ENCODE data around the gene UBE2F. TPM values are rescaled to one million over a fixed set of nuclear protein-coding genes. Genes with fewer than 3 reads are reported as not detected.

UBE2F gene
- total and polyA plus RNA-seq, 2 of the 4 experiments (the other 2 are of a cell fraction): 44.6 to 59.8 TPM

GRCh38 chr2:237942513-237942899 is 24.3 kb upstream of the UBE2F start:
- TF ChIP-seq MXI1 (IDR thresholded peaks at IDR 0.05; ENCODE audit: borderline replicate concordance, low read depth, low read length) (no peak), CHD1 (IDR thresholded peaks at IDR 0.05; ENCODE audit: low read depth, low read length) (no peak), RFX5 (IDR thresholded peaks at IDR 0.05; ENCODE audit: low read depth, low read length) (no peak), SMC3 (IDR thresholded peaks at IDR 0.05; ENCODE audit: low read depth, low read length) (no peak), FOS (IDR thresholded peaks at IDR 0.05; ENCODE audit: low read depth, low read length) (no peak), POLR2A (IDR thresholded peaks at IDR 0.05; ENCODE audit: low read depth, low read length) (no peak), MAFK (IDR thresholded peaks at IDR 0.05; ENCODE audit: low read depth, low read length) (no peak), NFE2L2 (IDR thresholded peaks at IDR 0.05; ENCODE audit: low read depth, low read length) (no peak), BHLHE40 (IDR thresholded peaks at IDR 0.05; ENCODE audit: low read depth, low read length) (no peak), RAD21 (IDR thresholded peaks at IDR 0.05; ENCODE audit: low read length) (no peak), RCOR1 (IDR thresholded peaks at IDR 0.05; ENCODE audit: insufficient replicate concordance, low read length) (no peak)
- TF ChIP-seq, protein P1, sequence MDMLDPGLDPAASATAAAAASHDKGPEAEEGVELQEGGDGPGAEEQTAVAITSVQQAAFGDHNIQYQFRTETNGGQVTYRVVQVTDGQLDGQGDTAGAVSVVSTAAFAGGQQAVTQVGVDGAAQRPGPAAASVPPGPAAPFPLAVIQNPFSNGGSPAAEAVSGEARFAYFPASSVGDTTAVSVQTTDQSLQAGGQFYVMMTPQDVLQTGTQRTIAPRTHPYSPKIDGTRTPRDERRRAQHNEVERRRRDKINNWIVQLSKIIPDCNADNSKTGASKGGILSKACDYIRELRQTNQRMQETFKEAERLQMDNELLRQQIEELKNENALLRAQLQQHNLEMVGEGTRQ (IDR thresholded peaks at IDR 0.05; ENCODE audit: low read depth, low read length): no peak
- Histone ChIP-seq H4K20me1 (ENCODE audit: insufficient read depth, low read length) (no peaks in the 10 kb centered on the region; the same call in 1 of the 2 replicates), H3K23ac (ENCODE audit: low read depth, low read length) (no peak overlapping the region), H3K4me1 (ENCODE audit: control insufficient read depth, insufficient read depth, low read length) (peaks cover 6% of the 10 kb centered on the region), H2AFZ (replicated peaks; ENCODE audit: low read length, poor library complexity) (no peak overlapping the region), H2BK15ac (ENCODE audit: low read depth, low read length) (no peak overlapping the region), H3K9me3 (ENCODE audit: control insufficient read depth, insufficient read depth, low read length) (peaks cover 13% of the 10 kb centered on the region), H3K27me3 (ENCODE audit: control insufficient read depth, insufficient read depth, low read length) (no peaks in the 10 kb centered on the region), H3K4me3 (ENCODE audit: insufficient read depth, low read depth, low read length) (no peak overlapping the region), H4K8ac (ENCODE audit: low read depth in 2 of 2, low read length in 2 of 2) (no peak overlapping the region), H2AK5ac (ENCODE audit: low read depth, low read length) (no peak overlapping the region), H4K5ac (ENCODE audit: low read depth, low read length) (no peak overlapping the region; the same call in 1 of the 2 replicates), H2BK120ac (ENCODE audit: low read depth, low read length) (no peak overlapping the region), H3K9ac (ENCODE audit: low read depth, low read length) (no peak overlapping the region), H3K79me1 (ENCODE audit: low read depth in 1 of 2, low read length in 2 of 2) (no peaks in the 10 kb centered on the region), H2AK9ac (replicated peaks; ENCODE audit: low read depth, low read length, poor library complexity) (no peak overlapping the region), H3K4ac (ENCODE audit: low read depth, low read length) (no peak overlapping the region), H4K91ac (ENCODE audit: insufficient read depth, low read depth, low read length) (no peak overlapping the region), H3K36me3 (ENCODE audit: control insufficient read depth, insufficient read depth, low read length) (no peaks in the 10 kb centered on the region), H3K18ac (ENCODE audit: low read depth, low read length) (peak overlapping the region; percentile 18; the same call in 1 of the 2 replicates), H3K4me2 (ENCODE audit: low read depth, low read length) (no peak overlapping the region), H3K27ac (ENCODE audit: insufficient read depth, low read length) (no peak overlapping the region), H2BK5ac (ENCODE audit: low read depth, low read length, poor library complexity, severe bottlenecking) (no peak overlapping the region), H3K14ac (replicated peaks; ENCODE audit: low read depth, low read length) (no peak overlapping the region), H2BK20ac (ENCODE audit: low read depth, low read length) (no peak overlapping the region), H3K9me1 (ENCODE audit: insufficient read depth, low read length) (peaks cover 11% of the 10 kb centered on the region), H3K56ac (ENCODE audit: extremely low read depth, insufficient read depth, low read length) (no peak overlapping the region)
- POLR2A ChIA-PET (ENCODE audit: unreplicated experiment): no interaction called here
- DNase-seq (no peak), ATAC-seq (ENCODE audit: low read depth) (no peak)
- intact Hi-C loops (cut with micrococcal nuclease): no loop called here
- dilution Hi-C loops (cut with HindIII; ENCODE audit: low sequenced_read_pairs, unreplicated experiment): no loop called here
- WGBS, 2 experiments (ENCODE audit: extremely low coverage in 2 of 2, insufficient read length in 1 of 2): 67% methylated on average over 1 of the region's 3 CpGs; no CpG with 5 or more reads in 1 of the 2 experiments
- no TSS peak for BruUV-seq (replicated peaks)
- in situ Hi-C loops (cut with MboI; ENCODE audit: low sequenced_read_pairs): no loop called here
- CTCF ChIA-PET: no interaction called here
